A549 (cell line): ENCODE data around the gene DPM3.

Experiments used
- CHD2 ChIP-seq: fragments of 150-350 bp; IDR thresholded peaks from 2 replicates; pipeline ENCODE4 v1.6.1; 2014; ENCODE audit warnings: low read length; ENCODE audit not compliant: partially characterized antibody
- CHD4 ChIP-seq: fragments of 200-600 bp; sonication (generic); IDR thresholded peaks from 2 replicates; pipeline ENCODE4 v1.6.1; 2016; ENCODE audit warnings: antibody characterized with exemption, mild to moderate bottlenecking, borderline replicate concordance
- EP300 ChIP-seq, 2 experiments: fragments of >200 bp; sonication (Bioruptor Twin); formaldehyde crosslinking; IDR thresholded peaks; 2 replicates in 1 of 2; 3 replicates in 1 of 2; pipeline ENCODE4 v1.6.1; 2016 to 2017
- MYC ChIP-seq: IDR thresholded peaks from 2 replicates; pipeline ENCODE4 v1.6.1; 2012; ENCODE audit warnings: mild to moderate bottlenecking, inconsistent platforms, low read length, improper control_type of control experiment, borderline replicate concordance
- POLR2AphosphoS2 ChIP-seq: conservative IDR thresholded peaks from 2 replicates; pipeline ENCODE4 v1.6.1; 2012; ENCODE audit warnings: low read length, improper control_type of control experiment, inconsistent platforms
- RARB ChIP-seq: fragments of 250-450 bp; sonication (Bioruptor Pico); IDR thresholded peaks from 2 replicates; pipeline ENCODE4 v1.8.0; 2021; ENCODE audit warnings: mild to moderate bottlenecking, moderate library complexity
- REST ChIP-seq: fragments of 200-600 bp; sonication (generic); IDR thresholded peaks from 2 replicates; pipeline ENCODE4 v1.6.1; 2016; ENCODE audit warnings: antibody characterized with exemption, mild to moderate bottlenecking, moderate library complexity
- RFX5 ChIP-seq: fragments of 450-650 bp; IDR thresholded peaks from 2 replicates; pipeline ENCODE4 v1.7.1; 2014; ENCODE audit warnings: antibody characterized with exemption, mild to moderate bottlenecking, moderate library complexity
- RNF2 ChIP-seq: fragments of 200-600 bp; sonication (generic); IDR thresholded peaks from 2 replicates; pipeline ENCODE4 v1.6.1; 2016; ENCODE audit warnings: low read depth, mild to moderate bottlenecking, antibody characterized with exemption, moderate library complexity, borderline replicate concordance
- TF ChIP-seq, protein P1 (sequence below): fragments of >200 bp; sonication (Bioruptor Twin); formaldehyde crosslinking; IDR thresholded peaks from 3 replicates; pipeline ENCODE4 v1.5.1; 2016

DNA sequence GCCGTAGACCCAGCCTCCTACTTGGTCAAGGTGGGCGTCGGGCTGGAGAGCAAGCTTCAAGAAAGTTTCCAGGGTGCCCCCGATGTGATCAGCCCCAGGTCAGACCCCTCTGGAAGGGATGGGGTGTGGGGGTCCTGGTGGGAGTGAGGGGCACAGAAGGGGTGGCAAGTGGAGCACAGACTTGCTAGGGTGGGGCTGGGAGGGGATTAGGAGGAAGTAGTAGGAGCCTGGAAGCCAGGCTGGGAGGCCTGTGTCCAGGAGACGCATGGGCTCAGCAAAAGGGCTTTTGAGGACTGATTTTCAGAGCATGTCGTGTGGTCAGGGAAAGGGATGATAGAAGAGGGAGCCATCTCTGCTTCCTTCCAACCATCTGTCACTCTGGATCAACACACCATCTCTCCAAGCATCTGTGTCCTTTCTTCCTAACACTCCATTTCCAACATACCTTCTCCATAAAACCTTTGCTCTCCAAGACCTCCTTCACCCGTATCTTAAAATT, 41.8 kb upstream of the DPM3 start:
- TF ChIP-seq CHD4 = no peak
- TF ChIP-seq REST = no peak
- no peak for TF ChIP-seq RARB (CRISPR knock-in tag)
- no peak for TF ChIP-seq EP300 (IDR thresholded peaks at IDR 0.05)
- TF ChIP-seq, protein P1, sequence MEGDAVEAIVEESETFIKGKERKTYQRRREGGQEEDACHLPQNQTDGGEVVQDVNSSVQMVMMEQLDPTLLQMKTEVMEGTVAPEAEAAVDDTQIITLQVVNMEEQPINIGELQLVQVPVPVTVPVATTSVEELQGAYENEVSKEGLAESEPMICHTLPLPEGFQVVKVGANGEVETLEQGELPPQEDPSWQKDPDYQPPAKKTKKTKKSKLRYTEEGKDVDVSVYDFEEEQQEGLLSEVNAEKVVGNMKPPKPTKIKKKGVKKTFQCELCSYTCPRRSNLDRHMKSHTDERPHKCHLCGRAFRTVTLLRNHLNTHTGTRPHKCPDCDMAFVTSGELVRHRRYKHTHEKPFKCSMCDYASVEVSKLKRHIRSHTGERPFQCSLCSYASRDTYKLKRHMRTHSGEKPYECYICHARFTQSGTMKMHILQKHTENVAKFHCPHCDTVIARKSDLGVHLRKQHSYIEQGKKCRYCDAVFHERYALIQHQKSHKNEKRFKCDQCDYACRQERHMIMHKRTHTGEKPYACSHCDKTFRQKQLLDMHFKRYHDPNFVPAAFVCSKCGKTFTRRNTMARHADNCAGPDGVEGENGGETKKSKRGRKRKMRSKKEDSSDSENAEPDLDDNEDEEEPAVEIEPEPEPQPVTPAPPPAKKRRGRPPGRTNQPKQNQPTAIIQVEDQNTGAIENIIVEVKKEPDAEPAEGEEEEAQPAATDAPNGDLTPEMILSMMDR = no peak
- TF ChIP-seq RFX5 = no peak
- TF ChIP-seq CHD2 = no peak
- no peak for TF ChIP-seq RNF2
- TF ChIP-seq MYC = no peak
- no peak for TF ChIP-seq POLR2AphosphoS2
